Diencephalon (tissue), 1 donor: ENCODE measurements around the gene FBXW11. TPM values are rescaled to one million over a fixed set of nuclear protein-coding genes. Genes with fewer than 3 reads are reported as not detected.

Experiments used
- total RNA-seq: library from RNA; depleted of rRNA; stranded (reverse); fragments of >200 nt; gene quantifications from one replicate; pipeline ENCODE4 v1.2.3, GENCODE V29; 2014

FBXW11 gene
- 141 TPM for total RNA-seq

DNA sequence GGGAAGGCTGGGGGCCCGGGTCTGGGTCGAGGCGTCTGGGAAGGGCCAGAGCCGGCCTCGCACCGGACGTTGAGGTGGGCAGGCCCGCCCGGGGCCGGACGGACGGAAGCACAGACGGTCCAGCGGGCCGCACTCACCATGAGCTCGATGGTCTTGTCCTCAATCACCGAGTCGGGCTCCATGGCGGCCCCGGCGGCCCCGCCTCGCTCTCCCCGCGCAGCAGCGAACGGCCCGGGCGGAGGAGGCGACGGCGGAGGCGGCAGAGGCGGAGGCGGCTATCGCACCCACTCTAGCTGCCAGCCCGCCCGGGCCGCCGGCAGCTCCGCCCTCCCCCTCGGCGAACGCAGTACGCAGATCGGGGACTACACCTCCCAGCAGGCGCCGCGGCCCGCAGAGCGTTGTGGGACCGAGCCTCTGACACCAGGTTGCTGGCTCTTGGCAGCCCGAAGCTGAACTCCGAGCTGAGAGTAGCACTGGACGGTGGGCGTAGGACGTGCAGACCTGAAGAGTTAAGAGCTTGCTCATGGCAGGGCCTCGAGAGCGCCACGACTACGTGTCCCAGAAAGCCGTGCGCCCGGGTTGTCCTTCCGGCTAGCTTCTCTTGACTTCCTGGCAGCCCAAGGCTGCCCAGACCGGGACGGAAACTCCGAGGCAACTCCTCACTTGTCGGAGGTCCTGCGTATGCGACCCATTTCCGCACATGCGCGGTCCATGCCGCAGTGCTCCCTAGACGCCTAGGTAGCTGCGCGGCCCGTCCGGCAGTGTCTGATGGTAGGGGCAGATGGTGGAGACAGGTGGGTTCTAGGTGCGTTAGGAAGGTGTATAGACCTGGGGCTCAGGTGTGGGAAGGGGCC lies at the start of gene FBXW11:
Gene FBXW11 (minus strand): TSS at position 318 of the 854 bp plus-strand sequence. CDS start 136 bp downstream, at position 182.

Other genes starting within 250 kb of the FBXW11 start
- not detected for gene SMIM23, start 220.8 kb downstream of the FBXW11 start, total RNA-seq
- gene STK10, start 181.6 kb upstream of the FBXW11 start, total RNA-seq: 7.8 TPM
- gene EFCAB9, start 187.5 kb upstream of the FBXW11 start, total RNA-seq: not detected